Iris pigment epithelial cell (primary cell): ENCODE results near the gene TTLL12.

Source experiments
- DNase-seq: peaks from one replicate; pipeline ENCODE4 v3.0.0-alpha.2; 2011; ENCODE audit warnings: low read depth

Gene TTLL12

GRCh38 chr22:43213962-43214361 is 27.0 kb upstream of the TTLL12 start:
- no peak for DNase-seq

GRCh38 chr22:43213051-43213450 is 26.1 kb upstream of the TTLL12 start:
- no peak for DNase-seq

GRCh38 chr22:43212434-43212952 is 25.6 kb upstream of the TTLL12 start:
- DNase-seq: no peak

GRCh38 chr22:43211941-43212433 is 25.1 kb upstream of the TTLL12 start:
- DNase-seq: no peak

GRCh38 chr22:43210631-43211515 is 23.9 kb upstream of the TTLL12 start:
- DNase-seq: no peak

DNA sequence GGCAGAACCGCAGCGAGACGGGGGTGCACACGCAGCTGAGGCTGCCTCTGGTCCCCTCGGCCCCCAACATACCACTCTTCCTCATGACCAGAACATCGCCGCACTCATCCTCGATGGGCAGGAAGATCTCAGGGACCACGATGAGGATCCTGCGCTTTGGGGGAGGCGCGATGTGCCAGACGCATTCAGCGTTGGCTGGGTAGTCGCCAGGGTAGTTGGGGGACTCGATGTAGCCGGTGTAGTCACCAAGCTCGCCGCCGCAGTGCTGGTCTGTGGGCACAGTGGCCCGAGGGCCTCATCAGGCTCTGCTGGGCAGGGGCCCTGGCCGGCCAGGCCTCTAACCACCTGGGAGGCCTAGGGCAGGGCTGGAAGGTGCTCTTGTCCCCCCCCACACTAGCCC is 23.0 kb upstream of the TTLL12 start:
- DNase-seq: no peak

DNA sequence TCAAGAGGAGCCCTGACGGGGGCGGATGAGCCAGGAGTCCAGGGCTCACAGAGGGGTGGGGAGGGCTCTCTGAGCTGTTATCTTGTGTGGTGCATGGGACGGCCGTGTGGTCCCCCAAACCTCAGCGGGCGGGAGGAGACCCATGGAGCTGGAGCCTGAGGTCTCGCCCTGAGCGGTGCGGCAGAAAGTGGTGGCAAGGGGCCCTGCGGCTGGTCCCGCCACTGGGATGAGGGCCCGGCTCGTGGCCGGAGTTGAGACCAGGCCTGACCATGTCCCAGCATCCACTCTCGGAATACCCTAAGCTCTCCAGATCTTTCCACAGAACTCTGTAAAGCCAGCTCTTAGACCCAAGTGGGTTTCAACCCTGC is 22.6 kb upstream of the TTLL12 start:
- no peak for DNase-seq

- DNase-seq: no peak
These were observed 22.0 kb upstream of the TTLL12 start for GRCh38 chr22:43208703-43209522.

DNA sequence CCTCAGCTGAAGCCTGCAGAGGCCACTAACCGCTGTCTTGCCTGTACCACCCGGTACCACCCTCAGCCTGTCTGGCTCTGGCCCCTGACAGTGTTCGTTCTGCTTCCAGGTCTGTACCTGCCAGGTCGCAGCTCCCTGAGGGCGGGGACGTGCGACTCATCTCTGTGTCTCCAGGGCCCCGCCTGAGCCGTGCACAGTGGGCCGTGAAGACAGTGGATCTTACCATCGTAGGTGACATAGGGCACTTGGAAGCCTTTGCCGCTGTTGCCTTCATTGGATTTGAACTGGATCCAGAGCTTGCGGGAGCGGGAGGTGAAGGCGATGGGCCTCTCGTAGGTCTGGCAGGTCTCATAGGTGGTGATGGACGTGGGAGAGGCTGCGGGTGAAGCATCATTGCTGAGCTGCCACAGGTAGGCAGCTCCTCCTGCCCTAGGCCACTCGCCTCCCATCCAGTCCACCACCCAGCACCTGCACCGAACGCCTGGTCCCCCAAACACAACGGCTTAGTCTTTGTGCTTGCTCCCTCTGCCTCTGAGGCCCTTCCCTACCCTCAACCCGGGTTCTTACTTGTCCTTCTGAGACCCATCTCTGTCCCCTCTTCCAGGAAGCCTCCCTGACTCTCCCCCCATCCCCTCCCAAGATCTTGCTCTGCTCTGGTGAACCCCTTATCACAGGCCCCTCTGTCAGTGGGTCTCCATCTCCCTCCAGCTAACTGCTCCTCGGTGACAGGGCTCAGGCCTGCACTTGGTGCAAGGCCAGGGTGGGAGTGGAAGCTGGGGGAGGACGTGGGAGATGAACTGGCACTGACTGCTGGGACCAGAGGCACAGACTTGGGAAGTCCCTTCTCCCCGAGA is 21.1 kb upstream of the TTLL12 start:
- no peak for DNase-seq

- no peak for DNase-seq
These were observed 20.5 kb upstream of the TTLL12 start for GRCh38 chr22:43207386-43207785.

DNA sequence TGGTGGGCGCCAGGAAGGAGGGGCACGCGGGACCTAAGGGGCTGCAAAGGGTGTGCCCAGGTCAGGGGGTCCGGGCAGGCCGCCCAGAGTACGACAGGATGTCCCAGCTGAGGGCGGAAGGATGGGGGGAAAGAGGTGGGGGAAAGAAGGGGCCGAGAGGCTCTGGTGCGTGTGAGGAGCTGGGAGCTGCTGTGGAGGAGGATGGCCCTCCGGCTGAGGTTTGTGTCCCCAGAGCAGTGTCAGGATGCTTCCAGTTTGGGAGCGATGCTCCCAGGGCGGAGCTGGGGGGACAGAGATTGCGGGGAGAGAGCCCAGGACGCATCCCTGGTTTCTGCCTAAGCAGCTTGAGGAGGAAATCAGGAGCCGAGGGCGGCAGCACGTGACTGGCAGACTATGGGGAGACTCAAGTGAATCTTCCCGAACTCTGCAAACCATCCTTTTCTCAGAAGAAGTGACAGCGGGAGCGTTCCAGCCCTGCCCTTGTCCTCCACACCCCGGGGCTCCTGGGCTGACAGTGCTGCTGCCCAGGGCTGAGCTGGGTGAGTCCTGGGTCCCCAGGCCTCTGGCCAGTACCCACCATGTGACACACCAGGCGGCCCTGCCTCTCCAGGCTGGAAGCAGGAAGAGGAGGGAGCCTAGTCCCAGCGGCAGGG is 19.7 kb upstream of the TTLL12 start:
- DNase-seq: no peak

GRCh38 chr22:43205748-43206508 is 19.0 kb upstream of the TTLL12 start:
- no peak for DNase-seq

DNA sequence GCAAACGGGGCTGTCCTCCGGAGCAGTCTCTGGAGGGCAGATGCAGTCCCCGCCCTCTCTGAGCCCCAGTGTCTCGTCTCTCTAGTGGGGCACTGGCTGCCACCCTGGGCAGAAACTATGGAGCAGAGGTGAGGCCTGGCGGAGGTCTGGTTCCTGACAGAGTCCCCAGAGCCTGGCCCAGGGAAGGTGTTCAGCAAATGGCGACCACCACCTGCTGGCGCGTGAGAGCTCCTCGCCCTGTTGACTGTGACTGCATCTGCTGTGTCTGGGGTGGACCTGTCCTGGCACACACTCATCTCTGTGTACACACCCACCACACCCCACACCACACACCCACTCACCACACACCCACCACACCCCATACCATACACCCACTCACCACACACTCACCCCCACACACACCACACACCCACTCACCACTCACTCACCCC is 18.3 kb upstream of the TTLL12 start:
- no peak for DNase-seq

DNA sequence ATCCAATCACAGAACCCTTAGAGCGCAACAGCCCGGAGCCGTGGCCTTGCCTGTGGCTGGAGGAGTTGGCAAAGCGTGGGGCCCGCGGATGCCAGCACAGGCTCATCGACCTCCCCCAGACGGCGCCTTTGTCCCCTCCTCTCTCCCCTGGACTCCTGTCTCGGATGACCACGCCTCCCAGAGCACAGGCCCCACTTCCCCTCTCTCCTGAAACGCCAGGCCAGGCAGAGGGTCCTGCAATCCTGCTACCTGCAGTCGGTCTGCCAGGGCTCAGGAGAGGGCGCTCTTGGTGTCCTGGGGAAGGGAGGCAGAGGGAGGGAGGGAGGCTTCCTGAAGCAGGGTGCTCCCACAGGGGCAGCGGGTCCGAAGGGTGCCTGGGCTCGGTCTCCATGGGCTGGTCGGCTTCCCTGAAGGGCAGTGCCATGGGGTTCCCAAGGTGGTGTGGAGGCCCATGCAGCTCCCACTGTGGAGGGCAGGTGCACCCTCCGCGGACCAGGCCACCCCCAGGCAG is 16.6 kb upstream of the TTLL12 start:
- DNase-seq: no peak

DNA sequence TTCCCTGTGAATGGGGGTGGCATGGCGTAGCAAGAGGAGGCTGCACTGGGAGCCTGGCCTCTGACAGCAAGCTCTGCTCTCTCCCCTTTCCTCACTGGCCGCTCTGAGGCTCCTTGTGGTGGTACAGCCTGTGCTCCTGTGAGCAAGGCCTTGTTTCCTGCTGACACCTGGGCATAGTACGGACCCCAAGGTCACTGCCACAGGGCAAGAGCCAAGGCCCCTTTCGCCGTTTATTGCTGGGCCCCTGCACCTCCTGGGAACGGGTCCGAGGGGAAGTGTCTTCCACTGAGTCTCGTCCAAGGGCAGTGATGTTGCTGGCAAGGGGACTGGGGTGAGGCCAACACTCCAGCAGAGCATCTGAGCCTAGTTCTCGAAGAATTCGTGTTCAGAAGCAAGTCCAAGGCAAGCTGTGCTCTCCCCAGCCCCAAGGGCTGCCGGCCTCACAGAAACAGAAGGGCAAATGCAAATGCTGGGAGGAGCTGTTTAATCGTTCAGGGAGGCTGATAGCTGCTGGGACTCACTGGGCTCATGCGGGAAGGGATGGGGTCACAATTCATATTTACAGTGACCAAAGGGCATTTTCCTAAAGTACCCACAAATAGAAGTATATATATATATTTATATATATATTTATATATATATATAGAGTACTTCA is 15.9 kb upstream of the TTLL12 start:
- no peak for DNase-seq

DNA sequence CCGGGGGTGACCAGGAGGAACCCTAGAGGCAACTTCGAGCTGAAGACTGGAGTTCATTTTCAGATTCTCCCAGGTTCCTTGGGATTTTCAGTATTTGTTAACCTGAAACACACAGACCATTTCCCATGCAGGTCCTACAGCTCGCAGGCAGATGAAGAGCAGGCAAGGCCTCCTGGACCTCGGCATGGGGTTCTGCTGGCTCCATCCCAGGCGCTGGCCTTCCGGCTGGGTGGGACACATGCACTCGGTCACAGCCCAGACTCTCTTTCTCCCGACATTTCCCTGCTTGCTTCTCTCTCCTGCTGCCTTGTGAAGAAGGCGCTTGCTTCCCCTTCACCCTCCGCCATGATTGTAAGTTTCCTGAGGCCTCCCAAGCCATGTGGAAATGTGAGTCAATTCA is 15.4 kb upstream of the TTLL12 start:
- no peak for DNase-seq

GRCh38 chr22:43201486-43202219 is 14.7 kb upstream of the TTLL12 start:
- no peak for DNase-seq

DNA sequence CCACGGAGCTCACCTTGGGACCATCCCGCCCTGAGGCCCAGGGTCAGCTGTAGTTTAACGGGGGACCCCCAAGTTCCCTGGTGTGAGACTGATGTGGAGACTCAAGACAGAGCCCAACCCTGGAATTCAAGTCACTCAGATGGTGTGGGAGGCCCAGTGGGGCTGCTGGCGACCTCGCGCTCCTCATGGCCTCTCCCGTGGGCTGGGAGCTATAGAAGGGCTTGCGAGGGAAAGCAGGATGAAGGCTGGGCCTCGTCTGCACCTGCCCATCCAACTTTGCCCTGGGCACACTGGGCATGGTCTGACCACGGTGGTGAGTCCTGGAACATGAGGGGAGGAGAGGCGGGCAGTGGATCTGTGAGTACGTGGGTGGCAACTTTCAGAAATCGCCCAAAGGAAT is 13.6 kb upstream of the TTLL12 start:
- DNase-seq: no peak

GRCh38 chr22:43200031-43200430 is 13.1 kb upstream of the TTLL12 start:
- DNase-seq: no peak
